Cardiac muscle cell (in vitro differentiated cells and primary cell): Measurements from ENCODE around the gene TECR. TPM values are rescaled to one million over a fixed set of nuclear protein-coding genes. Genes with fewer than 3 reads are reported as not detected.

Experiments
- DNase-seq, 2 donors: peaks; one replicate each; pipeline versions ENCODE4 v3.0.0 to v3.0.0-alpha.2; 2010 to 2017; ENCODE audit warnings: low read depth in 1 of 2, low spot score in 1 of 2
- H3K27ac ChIP-seq: fragments of 200-600 bp; sonication (generic); 2 replicates; pipeline ENCODE4 v1.5.1; 2016
- H3K27me3 ChIP-seq: fragments of 200-600 bp; sonication (generic); 2 replicates; pipeline ENCODE4 v1.6.0; 2016; ENCODE audit warnings: control low read depth
- H3K36me3 ChIP-seq: fragments of 200-600 bp; sonication (generic); 2 replicates; pipeline ENCODE4 v1.5.1; 2016; ENCODE audit warnings: control low read depth
- H3K4me1 ChIP-seq: fragments of 200-600 bp; sonication (generic); 2 replicates; pipeline ENCODE4 v1.8.1; 2017; ENCODE audit warnings: low read depth, mild to moderate bottlenecking, mixed run types
- H3K4me3 ChIP-seq: fragments of 200-600 bp; sonication (generic); 2 replicates; pipeline ENCODE4 v1.5.1; 2016; ENCODE audit warnings: mild to moderate bottlenecking
- H3K9me3 ChIP-seq: fragments of 200-600 bp; sonication (generic); 2 replicates; pipeline ENCODE4 v1.5.1; 2017; ENCODE audit warnings: low read depth, mild to moderate bottlenecking, control low read depth
- polyA plus RNA-seq: library from polyadenylated mRNA; unstranded; fragments of >200 nt; fragmentation: Nextera tagmentation; extraction: Ambion mirVana; gene quantifications from 2 replicates; pipeline ENCODE4 v1.2.1, GENCODE V29; 2016
- total RNA-seq: library from RNA; depleted of rRNA; stranded (reverse); fragments of >200 nt; gene quantifications from 2 replicates; pipeline ENCODE4 v1.2.3, GENCODE V29; 2016
- TF ChIP-seq, protein P1 (sequence below): IDR thresholded peaks from 2 replicates; pipeline ENCODE4 v1.5.1; 2012; ENCODE audit warnings: low read depth, mild to moderate bottlenecking, low read length

TECR gene
- total and polyA plus RNA-seq, 2 experiments from 2014 or later: 83.1 to 345 TPM

DNA sequence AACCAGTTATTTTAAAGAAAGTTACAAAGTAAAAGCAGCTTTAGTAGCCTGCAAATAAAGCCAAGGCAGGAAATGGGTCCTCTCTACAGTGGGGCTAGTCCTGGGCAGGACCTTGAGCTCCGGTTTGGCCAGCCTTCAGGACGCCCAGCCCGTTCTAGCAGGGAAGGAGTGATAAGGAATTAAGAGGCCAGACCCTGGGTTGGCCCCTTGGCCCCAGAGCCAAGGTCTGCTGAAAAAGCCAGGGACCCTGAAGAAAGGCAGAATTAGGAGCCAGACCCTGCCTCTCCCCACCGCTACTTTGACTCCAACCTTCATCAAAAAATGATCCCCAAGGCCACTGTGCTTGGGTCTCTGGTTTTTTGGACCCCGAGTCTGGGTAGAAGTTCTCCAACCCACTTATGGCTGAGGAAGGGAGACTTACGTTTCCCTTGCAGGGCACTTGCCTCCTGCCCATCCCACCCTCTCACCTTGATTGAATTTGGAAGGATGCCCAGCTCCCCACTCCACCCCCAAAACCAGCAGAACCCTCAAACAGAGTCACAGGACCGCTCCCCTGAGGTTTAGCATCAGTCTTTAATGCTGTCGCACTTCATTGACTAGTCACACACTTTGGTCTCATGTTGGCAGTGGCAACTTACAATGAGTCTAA lies 15.1 kb upstream of the TECR start:
- no peaks in the 10 kb centered on the region for H3K9me3 ChIP-seq
- TF ChIP-seq, protein P1, sequence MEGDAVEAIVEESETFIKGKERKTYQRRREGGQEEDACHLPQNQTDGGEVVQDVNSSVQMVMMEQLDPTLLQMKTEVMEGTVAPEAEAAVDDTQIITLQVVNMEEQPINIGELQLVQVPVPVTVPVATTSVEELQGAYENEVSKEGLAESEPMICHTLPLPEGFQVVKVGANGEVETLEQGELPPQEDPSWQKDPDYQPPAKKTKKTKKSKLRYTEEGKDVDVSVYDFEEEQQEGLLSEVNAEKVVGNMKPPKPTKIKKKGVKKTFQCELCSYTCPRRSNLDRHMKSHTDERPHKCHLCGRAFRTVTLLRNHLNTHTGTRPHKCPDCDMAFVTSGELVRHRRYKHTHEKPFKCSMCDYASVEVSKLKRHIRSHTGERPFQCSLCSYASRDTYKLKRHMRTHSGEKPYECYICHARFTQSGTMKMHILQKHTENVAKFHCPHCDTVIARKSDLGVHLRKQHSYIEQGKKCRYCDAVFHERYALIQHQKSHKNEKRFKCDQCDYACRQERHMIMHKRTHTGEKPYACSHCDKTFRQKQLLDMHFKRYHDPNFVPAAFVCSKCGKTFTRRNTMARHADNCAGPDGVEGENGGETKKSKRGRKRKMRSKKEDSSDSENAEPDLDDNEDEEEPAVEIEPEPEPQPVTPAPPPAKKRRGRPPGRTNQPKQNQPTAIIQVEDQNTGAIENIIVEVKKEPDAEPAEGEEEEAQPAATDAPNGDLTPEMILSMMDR: no peak
- peaks cover 10% of the 10 kb centered on the region for H3K4me1 ChIP-seq
- no peak for DNase-seq
- H3K36me3 ChIP-seq: peaks cover 21% of the 10 kb centered on the region
- H3K4me3 ChIP-seq: no peak overlapping the region
- H3K27ac ChIP-seq: no peak overlapping the region
- no peaks in the 10 kb centered on the region for H3K27me3 ChIP-seq

DNA sequence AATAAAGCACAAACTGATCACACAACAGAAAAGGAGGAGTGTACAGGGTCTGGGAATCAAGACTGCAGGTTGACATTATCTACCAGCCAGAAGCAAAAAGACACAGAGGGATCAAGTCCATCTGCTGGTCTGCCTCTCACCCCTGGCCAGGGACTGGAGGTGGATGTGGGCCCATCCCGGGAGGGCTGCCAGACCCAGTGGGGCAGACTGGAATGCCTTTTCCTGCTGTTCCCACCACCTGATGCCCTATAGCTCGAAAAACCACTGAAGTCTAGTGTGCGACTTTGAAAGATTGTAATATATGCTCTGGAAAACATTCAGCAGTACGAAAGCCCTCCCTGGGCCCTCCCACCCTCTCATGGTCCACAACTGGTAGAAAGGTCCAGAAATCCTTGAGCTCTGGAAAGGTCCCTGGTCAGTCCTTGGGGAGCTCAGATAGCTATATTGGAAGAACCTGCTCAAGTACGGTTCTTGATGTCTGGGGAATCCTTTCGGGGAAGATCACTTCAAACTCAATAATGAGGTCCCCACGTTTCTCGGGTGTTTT lies 13.8 kb upstream of the TECR start:
- Histone ChIP-seq H3K27me3 (no peaks in the 10 kb centered on the region), H3K9me3 (no peaks in the 10 kb centered on the region), H3K27ac (no peak overlapping the region), H3K36me3 (peaks cover 21% of the 10 kb centered on the region), H3K4me3 (no peak overlapping the region), H3K4me1 (peaks cover 10% of the 10 kb centered on the region)
- TF ChIP-seq, protein P1: no peak
- DNase-seq: no peak

DNA sequence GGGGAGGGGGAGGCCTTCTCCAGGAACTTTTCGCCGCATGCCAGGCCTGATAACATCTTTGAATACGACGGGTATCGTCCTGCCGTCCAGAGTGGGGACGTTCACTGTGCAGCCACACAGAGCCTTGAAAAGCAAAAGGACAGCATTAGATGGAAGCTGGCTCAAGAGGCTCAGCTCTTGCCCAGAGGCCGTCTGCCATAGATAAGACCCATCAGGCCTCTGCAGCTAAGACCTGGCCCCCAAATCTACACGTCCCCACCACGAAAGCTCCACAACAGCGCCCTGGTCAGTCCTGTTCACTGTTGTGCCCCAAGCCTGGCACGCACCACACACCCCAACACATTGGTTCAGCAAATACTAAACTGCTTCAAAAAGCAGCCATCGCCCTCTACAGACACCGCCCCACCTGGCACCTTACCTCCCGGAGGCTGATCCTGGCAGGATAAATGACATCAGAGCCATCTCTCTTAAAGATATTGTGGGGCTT lies 13.3 kb upstream of the TECR start:
- Histone ChIP-seq H3K9me3 (no peaks in the 10 kb centered on the region), H3K4me1 (peaks cover 10% of the 10 kb centered on the region), H3K4me3 (peak overlapping the region; percentile 84), H3K36me3 (peaks cover 21% of the 10 kb centered on the region), H3K27ac (no peak overlapping the region), H3K27me3 (no peaks in the 10 kb centered on the region)
- DNase-seq: no peak
- TF ChIP-seq, protein P1: no peak

DNA sequence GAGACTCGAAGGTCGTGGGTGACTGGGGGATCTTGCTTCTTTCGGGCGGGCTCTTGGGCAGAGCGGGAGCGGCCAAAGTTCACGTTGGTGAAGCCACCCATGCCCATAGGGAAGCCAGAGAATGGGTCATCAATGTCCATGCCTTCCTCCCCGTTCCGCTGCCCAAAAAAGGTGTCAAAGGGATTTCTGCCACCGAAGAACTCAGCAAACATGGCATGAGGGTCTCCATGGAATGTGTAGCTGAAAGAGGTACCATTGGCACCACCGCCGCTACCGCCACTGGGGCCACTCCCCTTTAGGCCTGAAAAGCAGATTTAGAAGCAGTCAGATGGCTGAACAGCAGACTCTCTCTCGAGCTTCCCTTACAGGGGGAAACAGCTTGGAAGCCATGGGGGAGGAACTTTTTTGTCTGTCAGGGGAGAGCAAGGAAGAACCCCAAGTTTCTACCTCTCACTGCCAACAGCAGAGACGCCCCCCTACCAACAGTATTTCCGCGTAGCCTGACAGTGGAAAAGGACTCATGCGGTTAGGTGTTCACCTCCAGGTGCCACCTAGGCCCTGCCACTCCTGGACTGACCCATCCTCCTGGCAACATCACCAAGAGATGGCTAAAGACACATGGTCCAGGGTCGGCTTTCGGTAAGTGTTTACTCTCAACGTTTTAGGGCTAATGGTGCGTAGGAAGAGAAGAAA lies 12.5 kb upstream of the TECR start:
- H3K9me3 ChIP-seq: no peaks in the 10 kb centered on the region
- no peaks in the 10 kb centered on the region for H3K27me3 ChIP-seq
- peaks cover 21% of the 10 kb centered on the region for H3K36me3 ChIP-seq
- TF ChIP-seq, protein P1: no peak
- peaks cover 10% of the 10 kb centered on the region for H3K4me1 ChIP-seq
- peak overlapping the region; percentile 84 for H3K4me3 ChIP-seq
- no peak for DNase-seq
- no peak overlapping the region for H3K27ac ChIP-seq

DNA sequence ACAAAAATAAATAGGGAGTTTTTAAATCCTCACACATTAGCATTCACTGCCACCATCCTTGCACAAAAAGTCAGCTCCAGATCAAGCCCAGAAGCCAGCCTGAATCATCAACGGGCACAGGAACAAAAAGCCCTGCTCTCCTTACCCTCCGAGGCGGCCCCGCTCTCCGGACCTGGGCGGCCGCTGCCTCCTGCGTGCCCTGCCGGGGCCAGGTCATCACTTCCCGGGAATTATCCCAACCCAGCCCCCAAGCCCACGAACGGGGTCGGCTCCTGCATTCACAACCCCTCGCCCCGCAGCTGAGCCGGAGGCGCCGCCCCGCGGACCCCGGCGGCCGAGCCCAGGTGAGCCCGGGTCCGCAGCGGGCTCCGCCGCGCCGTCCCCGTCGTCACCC lies 12.0 kb upstream of the TECR start:
- Histone ChIP-seq H3K9me3 (no peaks in the 10 kb centered on the region), H3K27me3 (no peaks in the 10 kb centered on the region), H3K4me1 (peaks cover 10% of the 10 kb centered on the region), H3K36me3 (peaks cover 21% of the 10 kb centered on the region), H3K4me3 (peak overlapping the region; percentile 84), H3K27ac (peak overlapping the region; percentile 86)
- TF ChIP-seq, protein P1: no peak
- peak; percentile 37 to 62 for DNase-seq
